Fibroblast of skin of left quadriceps (primary cell): ENCODE data around the gene NXPE4.
A peak's percentile ranks its signal among the peaks of the same experiment; 100 is the strongest.
"Not testable (repeated sequence)": the region's sequence is repeated elsewhere in the genome, so short reads cannot be mapped to it uniquely, and the experiment has no call there.

Experiments used
- DNase-seq, 2 experiments: peaks; one replicate each; pipeline ENCODE4 v3.0.0-alpha.2; 2013; ENCODE audit warnings: low read depth in 2 of 2

Gene NXPE4

DNA sequence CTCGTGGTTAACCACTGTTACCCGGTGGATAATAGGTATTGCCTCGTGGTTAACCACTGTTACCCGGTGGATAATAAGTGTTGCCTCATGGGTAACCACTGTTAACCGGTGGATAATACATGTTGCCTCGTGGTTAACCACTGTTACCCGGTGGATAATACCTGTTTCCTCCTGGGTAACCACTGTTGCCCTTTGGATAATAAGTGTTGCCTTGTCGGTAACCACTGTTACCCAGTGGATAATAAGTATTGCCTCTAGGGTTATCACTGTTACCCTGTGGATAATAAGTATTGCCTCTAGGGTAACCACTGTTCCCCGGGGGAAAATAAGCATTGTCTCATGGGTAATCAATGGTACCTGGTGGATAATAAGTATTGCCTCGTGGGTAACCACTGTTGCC, 15.0 kb upstream of the NXPE4 start:
- no peak for DNase-seq

DNA sequence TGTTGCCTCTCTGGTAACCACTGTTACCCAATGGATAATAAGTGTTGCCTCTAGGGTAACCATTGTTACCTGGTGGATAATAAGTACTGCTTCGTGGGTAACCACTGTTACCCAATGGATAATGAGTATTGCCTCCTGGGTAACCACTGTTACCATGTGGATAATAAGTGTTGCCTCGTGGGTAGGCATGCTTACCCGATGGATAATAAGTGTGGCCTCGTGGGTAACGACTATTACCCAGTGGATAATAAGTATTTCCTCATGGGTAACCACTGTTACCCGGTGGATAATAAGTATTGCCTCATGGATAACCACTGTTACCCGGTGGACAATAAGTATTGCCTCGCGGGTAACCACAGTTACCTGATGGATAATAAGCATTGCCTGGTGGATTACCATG, 13.8 kb upstream of the NXPE4 start:
- no peak for DNase-seq

DNA sequence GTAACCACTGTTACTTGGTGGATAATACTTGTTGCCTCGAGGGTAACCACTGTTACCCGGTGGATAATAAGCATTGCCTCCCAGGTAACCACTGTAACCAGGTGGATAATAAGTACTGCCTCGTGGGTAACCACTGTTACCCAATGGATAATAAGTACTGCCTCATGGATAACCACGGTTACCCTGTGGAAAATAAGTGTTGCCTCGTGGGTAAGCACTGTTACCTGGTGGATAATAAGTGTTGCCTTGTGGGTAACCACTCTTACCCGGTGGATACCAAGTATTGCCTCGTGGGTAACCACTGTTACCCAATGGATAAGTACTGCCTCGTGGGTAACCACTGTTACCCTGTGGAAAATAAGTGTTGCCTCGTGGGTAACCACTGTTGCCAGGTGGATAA, 13.0 kb upstream of the NXPE4 start:
- not testable (repeated sequence) for DNase-seq

DNA sequence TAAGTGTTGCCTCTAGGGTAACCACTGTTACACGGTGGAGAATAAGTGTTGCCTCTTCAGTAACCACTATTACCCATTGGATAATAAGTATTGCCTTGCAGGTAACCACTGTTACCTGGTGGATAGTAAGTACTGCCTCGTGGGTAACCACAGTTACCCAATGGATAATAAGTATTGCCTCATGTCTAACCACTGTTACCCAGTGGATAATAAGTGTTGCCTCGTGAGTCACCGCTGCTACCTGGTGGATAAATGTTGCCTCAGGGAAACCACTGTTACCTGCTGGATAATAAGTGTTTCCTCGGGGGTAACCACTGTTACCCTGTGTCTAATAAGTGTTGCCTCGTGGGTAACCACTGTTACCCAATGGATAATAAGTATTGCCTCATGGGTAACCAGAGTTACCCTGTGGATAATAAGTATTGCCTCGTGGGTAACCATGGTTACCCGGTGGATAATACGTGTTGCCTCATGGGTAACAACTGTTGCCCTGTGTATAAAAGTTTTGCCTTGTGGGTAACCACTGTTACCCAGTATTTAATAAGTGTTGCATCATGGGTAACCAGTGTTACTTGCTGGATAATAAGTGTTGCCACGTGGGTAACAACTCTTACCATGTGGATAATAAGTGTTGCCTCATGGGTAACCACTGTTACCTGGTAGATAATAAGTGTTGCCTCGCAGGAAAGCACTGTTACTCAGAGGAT, 12.3 kb upstream of the NXPE4 start:
- no peak for DNase-seq

DNA sequence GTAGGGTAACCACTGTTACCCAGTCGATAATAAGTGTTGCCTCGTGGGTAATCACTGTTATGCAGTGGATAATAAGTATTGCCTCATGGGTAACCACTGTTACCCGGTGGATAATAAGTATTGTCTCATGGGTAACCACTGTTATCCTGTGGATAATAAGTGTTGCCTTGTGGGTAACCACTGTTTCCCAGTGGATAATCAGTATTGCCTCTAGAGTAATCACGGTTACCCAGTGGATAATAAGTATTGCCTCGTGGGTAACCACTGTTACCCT, 11.2 kb upstream of the NXPE4 start:
- DNase-seq, result not testable (repeated sequence)

DNA sequence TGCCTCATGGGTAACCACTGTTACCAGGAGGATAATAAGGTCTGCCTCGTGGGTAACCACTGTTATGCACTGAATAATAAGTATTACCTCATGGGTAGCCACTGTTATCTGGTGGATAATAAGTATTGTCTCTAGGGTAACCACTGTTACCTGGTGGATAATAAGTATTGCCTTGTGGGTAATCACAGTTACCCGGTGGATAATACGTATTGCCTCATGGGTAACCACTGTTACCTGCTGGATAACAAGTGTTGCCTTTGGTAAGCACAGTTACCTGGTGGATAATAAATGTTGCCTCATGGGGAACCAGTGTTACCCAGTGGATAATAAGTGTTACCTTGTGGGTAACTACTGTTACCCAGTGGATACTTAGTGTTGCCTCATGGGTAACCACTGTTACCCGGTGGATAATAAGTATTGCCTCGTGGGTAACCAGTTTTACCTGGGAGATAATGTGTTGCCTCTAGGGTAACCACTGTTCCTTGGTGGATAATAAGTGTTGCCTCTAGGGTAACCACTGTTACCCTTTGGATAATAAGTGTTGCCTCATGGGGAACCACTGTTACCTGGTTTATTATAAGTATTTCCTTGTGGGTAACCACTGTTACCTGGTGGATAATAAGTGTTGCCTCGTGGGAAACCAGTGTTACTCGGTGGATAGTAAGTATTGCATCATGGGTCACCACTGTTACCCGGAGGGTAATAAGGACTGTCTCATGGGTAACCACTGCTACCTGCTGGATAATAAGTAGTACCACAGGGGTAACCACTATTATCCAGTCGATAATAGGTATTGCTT, 10.6 kb upstream of the NXPE4 start:
- no peak for DNase-seq

DNA sequence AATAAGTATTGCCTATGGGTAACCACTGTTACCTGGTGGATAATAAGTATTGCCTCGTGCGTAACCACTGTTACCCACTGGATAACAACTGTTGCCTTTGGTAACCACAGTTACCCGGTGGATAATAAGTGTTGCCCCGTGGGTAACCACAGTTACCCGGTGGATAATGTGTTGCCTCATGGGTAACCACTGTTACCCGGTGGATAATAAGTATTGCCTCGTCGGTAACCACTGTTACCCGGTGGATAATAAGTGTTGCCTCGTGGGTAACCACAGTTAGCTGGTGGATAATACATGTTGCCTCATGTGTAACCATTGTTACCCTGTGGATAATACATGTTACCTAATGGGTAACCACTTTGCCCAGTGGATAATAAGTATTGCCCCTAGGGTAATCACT, 9.8 kb upstream of the NXPE4 start:
- DNase-seq, result no peak

DNA sequence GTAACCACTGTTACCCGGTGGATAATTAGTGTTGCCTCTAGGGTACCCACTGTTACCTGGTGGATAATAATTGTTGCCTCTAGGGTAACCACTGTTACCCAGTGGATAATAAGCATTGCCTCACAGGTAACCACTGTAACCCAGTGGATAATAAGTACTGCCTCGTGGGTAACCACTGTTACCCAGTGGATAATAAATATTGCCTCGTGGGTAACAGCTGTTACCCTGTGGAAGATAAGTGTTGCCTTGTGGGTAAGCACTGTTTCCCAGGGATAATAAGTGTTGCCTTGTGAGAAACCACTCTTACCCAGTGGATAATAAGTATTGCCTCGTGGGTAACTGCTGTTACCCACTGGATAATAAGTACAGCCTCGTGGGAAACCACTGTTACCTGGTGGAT, 9.3 kb upstream of the NXPE4 start:
- no peak for DNase-seq

DNA sequence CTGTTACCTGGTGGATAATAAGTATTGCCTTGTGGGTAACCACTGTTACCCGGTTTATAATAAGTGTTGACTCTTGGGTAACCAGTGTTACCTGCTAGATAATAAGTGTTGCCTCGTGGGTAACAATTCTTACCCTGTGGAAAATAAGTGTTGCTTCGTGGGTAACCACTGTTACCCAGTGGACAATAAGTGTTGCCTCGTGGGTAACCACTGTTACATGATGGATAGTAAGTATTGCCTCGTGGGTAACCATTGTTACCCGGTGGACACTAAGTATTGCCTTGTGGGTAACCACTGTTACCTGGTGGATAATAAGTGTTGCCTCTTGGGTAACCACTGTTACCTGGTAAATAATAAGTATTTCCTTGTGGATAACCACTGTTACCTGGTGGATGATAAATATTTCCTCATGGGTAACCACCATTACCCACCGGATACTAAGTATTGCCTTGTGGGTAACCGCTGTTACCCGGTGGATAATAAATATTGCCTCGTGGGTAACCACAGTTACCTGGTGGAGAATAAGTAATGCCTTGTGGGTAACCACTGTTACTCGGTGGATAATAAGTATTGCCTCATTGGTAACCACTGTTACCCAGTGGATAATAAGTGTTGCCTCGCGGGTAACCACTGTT, 8.7 kb upstream of the NXPE4 start:
- DNase-seq, result no peak

DNA sequence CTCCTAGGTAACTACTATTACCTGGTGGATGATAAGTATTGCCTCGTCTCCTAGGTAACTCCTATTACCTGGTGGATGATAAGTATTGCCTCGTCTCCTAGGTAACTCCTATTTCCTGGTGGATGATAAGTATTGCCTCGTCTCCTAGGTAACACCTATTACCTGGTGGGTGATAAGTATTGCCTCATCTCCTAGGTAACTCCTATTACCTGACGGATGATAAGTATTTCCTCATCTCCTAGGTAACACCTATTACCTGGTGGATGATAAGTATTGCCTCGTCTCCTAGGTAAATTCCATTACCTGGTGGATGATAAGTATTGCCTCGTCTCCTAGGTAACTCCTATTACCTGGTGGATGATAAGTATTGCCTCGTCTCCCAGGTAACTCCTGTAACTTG, 7.6 kb upstream of the NXPE4 start:
- not testable (repeated sequence) for DNase-seq

DNA sequence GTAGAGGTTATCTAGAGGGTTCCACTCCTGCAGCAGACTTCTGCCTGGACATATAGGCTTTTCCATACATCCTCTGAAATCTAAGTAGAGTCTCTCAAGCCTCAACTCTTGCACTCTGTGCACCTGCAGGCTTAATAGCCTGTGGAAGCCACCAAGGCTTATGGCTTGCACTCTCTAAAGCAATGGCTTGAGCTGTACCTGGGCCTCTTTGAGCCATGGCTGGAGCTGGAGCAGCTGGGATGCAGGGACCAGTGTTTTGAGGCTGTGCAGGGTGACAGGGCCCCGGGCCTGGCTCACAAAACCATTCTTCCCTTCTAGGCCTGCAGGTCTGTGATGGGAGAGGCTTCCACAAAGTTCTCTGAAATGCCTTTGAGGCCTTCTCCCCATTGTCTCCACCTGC, 2.9 kb upstream of the NXPE4 start:
- no peak for DNase-seq

DNA sequence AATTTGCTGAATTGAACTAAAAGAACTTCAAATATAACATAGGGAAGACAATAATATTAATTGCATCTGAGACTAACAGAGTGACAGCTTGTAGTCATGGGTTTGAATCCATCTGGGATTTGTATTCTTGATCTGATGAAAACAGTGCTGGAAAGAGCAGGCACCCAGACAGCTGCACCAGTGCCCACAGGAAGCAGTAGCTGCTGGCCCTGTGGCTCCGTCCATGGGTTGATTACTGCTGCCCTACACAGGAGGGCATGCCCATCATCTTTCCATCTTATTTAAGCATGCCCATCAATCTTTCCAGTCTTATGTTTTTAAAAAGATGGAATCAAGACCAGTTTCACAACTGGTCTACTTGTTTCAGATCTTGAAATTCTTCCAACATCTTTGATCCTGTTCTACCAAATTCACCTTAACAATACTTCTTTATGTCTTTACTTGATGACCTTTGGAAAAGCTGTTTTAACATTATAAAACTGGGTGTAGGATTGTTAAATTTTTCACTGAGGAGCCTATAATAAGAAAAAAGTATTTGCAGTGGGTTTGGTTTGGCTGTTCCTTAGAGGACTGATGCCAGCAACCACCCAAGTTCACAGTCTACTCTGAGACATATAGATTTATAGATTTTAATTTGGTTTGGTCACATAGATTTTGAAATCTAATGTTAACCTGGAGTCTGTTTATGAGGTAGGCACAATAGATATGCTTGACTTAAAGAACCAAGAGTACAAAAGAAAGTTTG, 761 bp upstream of the NXPE4 start:
- no peak for DNase-seq

DNA sequence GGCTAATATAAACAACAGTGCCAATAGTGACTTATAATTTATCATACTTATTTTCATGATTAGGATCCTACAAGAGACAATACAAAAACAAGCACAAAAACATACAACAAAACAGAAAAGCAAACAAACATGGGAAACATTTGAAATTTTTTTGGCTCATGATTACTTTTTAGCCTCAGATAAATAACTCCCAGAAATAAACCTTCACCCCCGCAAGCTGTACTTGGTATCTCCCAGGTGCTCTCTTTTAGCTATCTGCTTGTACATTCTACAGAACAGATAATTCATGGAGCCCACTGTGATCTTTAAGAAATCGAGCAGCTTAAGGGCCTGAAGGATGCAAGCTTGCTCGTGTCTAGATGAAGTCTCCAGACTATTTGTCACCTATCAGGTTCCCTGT, 883 bp downstream of the NXPE4 start:
- no peak for DNase-seq

DNA sequence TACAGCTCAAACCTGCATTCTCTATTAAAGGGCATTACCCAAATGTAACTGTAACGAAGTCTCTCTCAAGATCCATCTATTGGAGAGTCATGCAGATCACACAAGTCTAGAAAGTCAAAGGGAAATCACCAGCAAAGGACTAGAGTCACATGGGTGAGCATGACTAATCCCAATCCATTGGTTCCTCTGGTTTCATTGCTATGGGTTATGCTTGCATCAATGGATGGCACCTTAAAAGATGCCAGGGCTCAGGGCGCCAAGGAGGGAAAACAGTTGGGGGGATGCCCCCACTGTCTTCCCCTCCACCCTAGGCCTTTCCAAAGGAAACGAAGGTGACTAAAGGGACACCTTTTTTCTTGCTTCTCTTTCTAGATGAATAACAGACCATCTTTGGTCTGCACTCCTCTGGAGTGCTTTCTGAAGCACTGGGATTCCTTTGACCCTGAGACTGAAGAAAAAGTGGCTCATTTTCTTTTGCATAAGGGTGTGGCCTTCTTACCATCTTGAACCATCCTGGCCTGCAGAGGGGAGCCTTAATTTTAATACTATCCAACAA, 8.1 kb downstream of the NXPE4 start:
- no peak for DNase-seq

DNA sequence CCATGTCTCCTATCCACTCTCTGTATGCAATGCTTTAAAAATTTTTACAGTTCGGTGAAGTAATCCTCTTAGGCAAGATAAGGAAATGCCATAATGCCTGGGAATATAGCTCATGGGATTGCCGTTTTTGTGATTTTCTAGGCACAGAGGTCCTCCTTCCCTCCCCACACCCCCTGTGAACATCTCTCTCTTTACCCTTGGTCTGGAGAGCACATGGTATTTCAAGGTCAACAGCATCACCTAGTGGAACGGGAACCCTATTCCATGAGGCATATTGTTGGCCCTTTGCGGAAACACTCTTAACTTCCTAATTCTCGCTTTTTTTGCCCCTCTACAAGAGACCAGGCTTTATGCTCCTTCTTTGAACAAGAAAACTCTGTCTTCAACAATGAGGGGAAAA, 8.8 kb downstream of the NXPE4 start:
- DNase-seq, result no peak

DNA sequence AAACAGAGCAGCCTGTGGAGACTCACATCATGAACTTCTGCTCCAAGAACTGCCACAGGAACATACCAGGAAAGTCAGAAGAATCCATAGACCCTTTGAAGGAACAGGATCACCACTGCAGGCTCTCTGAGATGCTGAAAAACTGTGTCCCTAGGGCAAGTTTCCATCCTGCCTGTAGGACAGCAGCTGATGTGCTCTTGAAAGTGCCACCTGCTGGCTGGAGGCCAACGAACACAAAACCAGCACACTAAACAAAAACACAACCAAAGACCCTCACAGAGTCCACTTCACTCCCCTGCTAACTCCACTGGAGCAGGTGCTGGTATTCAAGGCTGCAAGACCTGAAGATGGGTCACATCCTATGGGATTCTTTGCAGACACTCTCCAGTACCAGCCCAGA, 23.9 kb downstream of the NXPE4 start:
- DNase-seq, result no peak

DNA sequence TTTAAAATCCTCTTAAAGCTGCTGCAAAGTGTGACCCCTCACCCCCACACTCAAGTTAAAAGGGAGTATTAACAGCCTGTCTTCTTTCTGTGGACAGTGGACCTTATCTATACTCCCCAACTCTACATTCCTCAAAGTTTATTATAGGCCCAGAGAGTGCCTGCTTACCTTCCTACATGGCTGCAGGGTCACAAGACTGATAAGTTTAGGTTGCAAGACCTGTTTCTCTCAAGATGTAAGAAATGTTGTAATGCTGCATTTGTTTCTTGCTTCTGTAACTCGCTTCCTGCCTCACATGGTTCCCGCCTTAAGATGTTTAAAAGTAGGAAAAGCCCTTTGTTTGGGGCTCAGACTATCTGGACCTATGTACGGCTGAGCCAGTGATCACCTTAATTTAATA, 25.8 kb downstream of the NXPE4 start:
- no peak for DNase-seq

DNA sequence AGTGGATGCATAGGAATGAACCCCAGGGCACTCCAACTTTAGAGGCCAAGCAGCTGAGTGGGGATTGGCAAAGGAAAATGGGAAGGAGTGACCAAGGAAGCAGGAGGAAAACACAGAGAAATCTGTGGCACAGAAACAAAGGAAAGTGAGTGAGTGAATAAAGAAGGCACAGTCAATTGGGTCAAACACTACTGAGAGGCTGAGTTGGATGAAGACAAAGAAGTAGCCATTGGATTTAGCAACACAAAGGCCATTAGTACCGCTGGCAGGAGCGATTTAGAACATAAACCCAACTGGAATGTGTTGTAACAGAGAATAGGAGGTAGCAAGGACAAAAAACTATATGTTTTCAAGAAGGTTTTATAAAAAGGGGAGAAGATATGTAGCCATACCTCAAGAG, 29.3 kb downstream of the NXPE4 start:
- DNase-seq, result no peak

DNA sequence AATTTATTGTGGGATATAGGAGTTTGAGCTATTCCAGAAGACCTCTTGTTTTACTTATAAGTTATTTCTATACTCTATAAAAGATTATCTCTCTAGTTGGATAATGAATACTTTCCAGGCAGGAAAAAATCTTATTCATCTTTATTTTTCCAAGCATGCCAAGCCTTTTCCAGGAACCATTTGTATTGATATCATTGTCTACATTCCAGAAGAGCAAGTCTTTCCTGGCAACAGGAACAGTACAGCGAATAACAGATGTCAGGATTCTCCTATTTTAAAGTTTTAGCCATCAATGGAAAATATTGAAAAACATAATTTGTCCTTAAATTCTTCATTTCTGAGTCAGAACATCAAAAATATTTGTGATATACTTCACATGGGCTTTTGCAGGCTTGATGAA, 30.8 kb downstream of the NXPE4 start:
- DNase-seq, result peak in 1 of 2 experiments; percentile 20

DNA sequence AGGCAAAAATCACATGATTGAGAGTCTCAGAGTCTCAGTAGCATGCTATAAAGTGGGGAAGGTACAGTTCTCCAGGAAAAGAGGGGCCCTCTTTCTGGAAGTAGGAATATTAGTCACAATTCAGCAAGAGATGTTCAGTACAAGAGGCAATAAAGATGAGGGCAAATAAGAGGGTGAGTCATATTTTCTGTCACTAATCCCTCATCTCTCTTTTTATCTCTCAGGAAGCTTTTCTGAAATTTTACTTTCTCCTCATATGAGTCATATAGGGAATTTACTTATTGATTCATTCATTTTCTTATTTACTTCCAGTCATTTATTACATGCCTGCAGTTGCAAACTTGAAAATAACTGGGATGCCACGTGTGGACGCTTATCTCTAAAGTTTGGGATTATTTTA, 32.5 kb downstream of the NXPE4 start:
- DNase-seq, result peak; percentile 29 to 36

DNA sequence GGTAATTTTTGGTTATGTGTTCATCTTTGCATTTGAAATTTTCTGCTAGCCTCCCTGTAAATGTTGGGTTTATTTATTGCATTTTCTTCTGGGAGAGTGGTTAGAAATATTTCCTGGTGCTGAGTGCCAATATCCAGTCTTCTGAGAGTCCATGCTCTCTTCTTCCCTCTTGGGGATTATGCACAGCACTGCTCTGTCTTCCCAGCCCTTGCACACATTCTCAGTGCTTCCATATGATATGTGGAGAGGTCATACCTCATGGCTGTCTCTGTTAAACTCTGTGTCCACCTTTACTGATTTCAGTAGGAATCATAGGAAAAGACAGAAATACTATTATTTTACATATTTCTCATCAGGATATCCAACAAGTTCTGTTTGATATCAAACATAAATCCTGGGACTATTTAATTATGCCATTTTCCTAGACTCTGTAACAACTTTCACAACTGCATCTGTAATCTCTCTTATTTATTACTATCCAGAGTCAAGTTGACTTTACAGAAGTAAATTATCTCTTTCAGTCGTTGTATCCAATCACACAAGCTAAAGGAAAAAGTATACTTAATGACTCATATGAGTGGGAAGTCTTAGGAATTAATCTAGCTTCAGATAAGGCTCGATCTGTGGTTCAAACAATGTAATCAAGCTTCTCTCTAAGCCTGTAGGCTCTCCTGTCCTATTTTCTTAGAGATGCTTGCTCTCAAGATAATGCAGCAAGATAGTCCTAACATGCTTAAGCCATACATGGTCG, 33.2 kb downstream of the NXPE4 start:
- DNase-seq, result peak; percentile 18 to 21
